Activated CD8-positive, alpha-beta memory T cell treated with anti-CD3 and anti-CD28 coated beads, Interleukin-2, amount 10 ng/mL, durations not matched to agents 7 days and 5 days (primary cell): ENCODE measurements around the gene ZFTA. TPM values are rescaled to one million over a fixed set of nuclear protein-coding genes. Genes with fewer than 3 reads are reported as not detected.

ENCODE experiments used
- ATAC-seq: fragments of 150-1000 bp; cut with Tn5 transposase; one replicate; pipeline ENCODE4 v1.10.0; 2021; ENCODE audit warnings: moderate library complexity
- CTCF ChIA-PET: fragments of 350-600 bp; sonication (Branson Sonifier 250); formaldehyde crosslinking; loops from one replicate; lab custom pipeline; 2021; ENCODE audit warnings: antibody characterized with exemption; lab: Charles Lee
- DNase-seq: peaks from one replicate; pipeline ENCODE4 v3.0.0-alpha.2; 2020
- H3K27ac Mint-ChIP-seq: one replicate; pipeline ENCODE4 v1.8.0; 2021; ENCODE audit warnings: mild to moderate bottlenecking, mixed read lengths
- H3K27me3 Mint-ChIP-seq: one replicate; pipeline ENCODE4 v1.8.0; 2021; ENCODE audit warnings: mixed read lengths
- H3K36me3 Mint-ChIP-seq: one replicate; pipeline ENCODE4 v1.8.0; 2021; ENCODE audit warnings: mild to moderate bottlenecking, mixed read lengths
- H3K4me1 Mint-ChIP-seq: one replicate; pipeline ENCODE4 v1.8.0; 2021; ENCODE audit warnings: mixed read lengths
- H3K4me3 Mint-ChIP-seq: one replicate; pipeline ENCODE4 v1.8.0; 2021; ENCODE audit warnings: mild to moderate bottlenecking, moderate library complexity, mixed read lengths
- H3K9me3 Mint-ChIP-seq: one replicate; pipeline ENCODE4 v1.8.0; 2022; ENCODE audit warnings: low read depth, mixed read lengths
- total RNA-seq, 2 experiments: library from RNA; stranded (reverse); gene quantifications; one replicate each; pipeline ENCODE4 v1.2.3, GENCODE V29; 2021

The ZFTA gene
- total RNA-seq, 2 experiments from 2014 or later: 2.6 to 4.2 TPM

- ATAC-seq (no peak), DNase-seq (no peak)
- Mint-ChIP-seq H3K27ac (no peak overlapping the region), H3K36me3 (no peaks in the 10 kb centered on the region), H3K4me3 (peak overlapping the region; percentile 35), H3K9me3 (no peaks in the 10 kb centered on the region), H3K27me3 (peaks cover 34% of the 10 kb centered on the region), H3K4me1 (peaks cover 15% of the 10 kb centered on the region)
- CTCF ChIA-PET: interaction anchor here (0.6 to 4.6 kb wide), 6 partner anchors 9 to 379 kb away, joined by 3 to 21 read pairs (median 9); no protein-coding TSS in a partner anchor
Measured at GRCh38 chr11:63769714-63770455, 1.3 kb upstream of the ZFTA start.

GRCh38 chr11:63769042-63769713 is 603 bp upstream of the ZFTA start:
- H3K27me3 Mint-ChIP-seq: peaks cover 33% of the 10 kb centered on the region
- no peak overlapping the region for H3K27ac Mint-ChIP-seq
- no peak overlapping the region for H3K4me3 Mint-ChIP-seq
- H3K9me3 Mint-ChIP-seq: no peaks in the 10 kb centered on the region
- ATAC-seq (peak; percentile 60), DNase-seq (peak; percentile 51)
- peaks cover 15% of the 10 kb centered on the region for H3K4me1 Mint-ChIP-seq
- CTCF ChIA-PET: interaction anchor here (1.2 to 4.6 kb wide), 9 partner anchors 10 to 383 kb away, joined by 3 to 21 read pairs (median 5); no protein-coding TSS in a partner anchor
- no peaks in the 10 kb centered on the region for H3K36me3 Mint-ChIP-seq

GRCh38 chr11:63767565-63768236 is 874 bp downstream of the ZFTA start:
- peaks cover 15% of the 10 kb centered on the region for H3K4me1 Mint-ChIP-seq
- H3K36me3 Mint-ChIP-seq: no peaks in the 10 kb centered on the region
- peaks cover 24% of the 10 kb centered on the region for H3K27me3 Mint-ChIP-seq
- DNase-seq: peak; percentile 61
- peak overlapping the region; percentile 70 for H3K27ac Mint-ChIP-seq
- CTCF ChIA-PET: interaction anchor here (0.8 to 4.6 kb wide), 26 partner anchors 11 to 385 kb away, joined by 3 to 21 read pairs (median 4); partner anchors contain the start of genes COX8A, MARK2 and PLAAT4
- no peaks in the 10 kb centered on the region for H3K9me3 Mint-ChIP-seq
- ATAC-seq: peak; percentile 31
- peak overlapping the region; percentile 87 for H3K4me3 Mint-ChIP-seq

GRCh38 chr11:63767267-63767564 is 1.4 kb downstream of the ZFTA start:
- Mint-ChIP-seq H3K4me1 (peaks cover 15% of the 10 kb centered on the region), H3K27ac (peak overlapping the region; percentile 70)

GRCh38 chr11:63766531-63767235 is 1.9 kb downstream of the ZFTA start:
- DNase-seq (no peak), ATAC-seq (no peak)
- Mint-ChIP-seq H3K27ac (no peak overlapping the region), H3K27me3 (peaks cover 18% of the 10 kb centered on the region), H3K9me3 (no peaks in the 10 kb centered on the region), H3K4me1 (peaks cover 15% of the 10 kb centered on the region), H3K36me3 (no peaks in the 10 kb centered on the region), H3K4me3 (peak overlapping the region; percentile 87)
- CTCF ChIA-PET: interaction anchor here (0.7 to 4.6 kb wide), 9 partner anchors 29 to 386 kb away, joined by 3 to 21 read pairs (median 4); no protein-coding TSS in a partner anchor

More at GRCh38 chr11:63767267-63767564, 1.4 kb downstream of the ZFTA start:
- Mint-ChIP-seq H3K9me3 (no peaks in the 10 kb centered on the region), H3K4me3 (peak overlapping the region; percentile 87), H3K36me3 (no peaks in the 10 kb centered on the region), H3K27me3 (peaks cover 19% of the 10 kb centered on the region)
- CTCF ChIA-PET: interaction anchor here (0.8 to 4.6 kb wide), 23 partner anchors 12 to 386 kb away, joined by 3 to 21 read pairs (median 4); partner anchors contain the start of genes COX8A, MARK2 and PLAAT4
- ATAC-seq: no peak
- no peak for DNase-seq

- H3K9me3 Mint-ChIP-seq: no peaks in the 10 kb centered on the region
- H3K27me3 Mint-ChIP-seq: peaks cover 11% of the 10 kb centered on the region
- no peak overlapping the region for H3K4me3 Mint-ChIP-seq
- H3K4me1 Mint-ChIP-seq: peaks cover 15% of the 10 kb centered on the region
- H3K36me3 Mint-ChIP-seq: no peaks in the 10 kb centered on the region
- no peak for ATAC-seq
- CTCF ChIA-PET: interaction anchor here (0.7 to 4.6 kb wide), 3 partner anchors 28 to 235 kb away, joined by 3 to 21 read pairs (median 5); no protein-coding TSS in a partner anchor
- no peak for DNase-seq
- no peak overlapping the region for H3K27ac Mint-ChIP-seq
Measured at GRCh38 chr11:63765688-63766241, 2.8 kb downstream of the ZFTA start.

GRCh38 chr11:63764679-63765647 is 3.6 kb downstream of the ZFTA start:
- Mint-ChIP-seq H3K4me1 (peaks cover 11% of the 10 kb centered on the region), H3K27ac (no peak overlapping the region), H3K27me3 (peaks cover 3% of the 10 kb centered on the region), H3K9me3 (no peaks in the 10 kb centered on the region), H3K4me3 (no peak overlapping the region), H3K36me3 (no peaks in the 10 kb centered on the region)
- DNase-seq: no peak
- no peak for ATAC-seq
- CTCF ChIA-PET: interaction anchor here (4.6 kb wide), 1 partner anchor 181 kb away, joined by 21 read pairs; no protein-coding TSS in a partner anchor

GRCh38 chr11:63764340-63764678 is 4.3 kb downstream of the ZFTA start:
- H3K9me3 Mint-ChIP-seq: no peaks in the 10 kb centered on the region
- no peak for ATAC-seq

GRCh38 chr11:63763496-63764339 is 4.9 kb downstream of the ZFTA start:
- Mint-ChIP-seq H3K4me1 (peaks cover 8% of the 10 kb centered on the region), H3K9me3 (no peaks in the 10 kb centered on the region), H3K27ac (no peak overlapping the region), H3K27me3 (no peaks in the 10 kb centered on the region), H3K4me3 (no peak overlapping the region), H3K36me3 (no peaks in the 10 kb centered on the region)
- CTCF ChIA-PET: no interaction called here
- DNase-seq (no peak), ATAC-seq (no peak)

More at GRCh38 chr11:63764340-63764678, 4.3 kb downstream of the ZFTA start:
- Mint-ChIP-seq H3K27me3 (no peaks in the 10 kb centered on the region), H3K4me1 (peaks cover 8% of the 10 kb centered on the region), H3K4me3 (no peak overlapping the region), H3K27ac (no peak overlapping the region), H3K36me3 (no peaks in the 10 kb centered on the region)
- DNase-seq: no peak
- CTCF ChIA-PET: no interaction called here

- Mint-ChIP-seq H3K36me3 (peaks cover 1% of the 10 kb centered on the region), H3K27me3 (no peaks in the 10 kb centered on the region), H3K4me3 (no peak overlapping the region), H3K9me3 (no peaks in the 10 kb centered on the region), H3K4me1 (peaks cover 8% of the 10 kb centered on the region), H3K27ac (no peak overlapping the region)
- CTCF ChIA-PET: no interaction called here
- ATAC-seq (no peak), DNase-seq (no peak)
Measured at GRCh38 chr11:63762654-63763495, 5.7 kb downstream of the ZFTA start.
